Measurements from ENCODE around the gene WDR64.
"Not testable (repeated sequence)": the region's sequence is repeated elsewhere in the genome, so short reads cannot be mapped to it uniquely, and the experiment has no call there.

Gene WDR64

DNA sequence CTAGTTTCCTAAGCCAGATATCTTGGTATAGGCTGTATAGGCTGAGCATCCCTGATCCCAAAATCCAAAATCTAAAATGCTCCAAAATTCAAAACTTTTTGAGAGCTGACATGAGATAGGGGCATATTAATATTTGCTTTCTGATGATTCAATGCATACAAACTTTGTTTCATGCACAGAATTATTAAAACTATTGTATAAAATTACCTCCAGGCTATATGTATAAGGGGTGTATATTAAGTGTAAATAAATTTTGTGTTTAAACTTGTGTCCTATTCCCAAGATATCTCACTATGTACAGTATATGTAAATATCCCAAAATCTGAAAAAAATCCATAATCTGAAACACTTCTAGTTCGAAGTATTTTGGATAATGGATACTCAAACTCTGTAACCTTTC is 2.6 kb downstream of the WDR64 start:
- H3K4me3 ChIP-seq (ENCODE audit: low read depth, low read length), result no peak overlapping the region
- TF ChIP-seq, protein P1, sequence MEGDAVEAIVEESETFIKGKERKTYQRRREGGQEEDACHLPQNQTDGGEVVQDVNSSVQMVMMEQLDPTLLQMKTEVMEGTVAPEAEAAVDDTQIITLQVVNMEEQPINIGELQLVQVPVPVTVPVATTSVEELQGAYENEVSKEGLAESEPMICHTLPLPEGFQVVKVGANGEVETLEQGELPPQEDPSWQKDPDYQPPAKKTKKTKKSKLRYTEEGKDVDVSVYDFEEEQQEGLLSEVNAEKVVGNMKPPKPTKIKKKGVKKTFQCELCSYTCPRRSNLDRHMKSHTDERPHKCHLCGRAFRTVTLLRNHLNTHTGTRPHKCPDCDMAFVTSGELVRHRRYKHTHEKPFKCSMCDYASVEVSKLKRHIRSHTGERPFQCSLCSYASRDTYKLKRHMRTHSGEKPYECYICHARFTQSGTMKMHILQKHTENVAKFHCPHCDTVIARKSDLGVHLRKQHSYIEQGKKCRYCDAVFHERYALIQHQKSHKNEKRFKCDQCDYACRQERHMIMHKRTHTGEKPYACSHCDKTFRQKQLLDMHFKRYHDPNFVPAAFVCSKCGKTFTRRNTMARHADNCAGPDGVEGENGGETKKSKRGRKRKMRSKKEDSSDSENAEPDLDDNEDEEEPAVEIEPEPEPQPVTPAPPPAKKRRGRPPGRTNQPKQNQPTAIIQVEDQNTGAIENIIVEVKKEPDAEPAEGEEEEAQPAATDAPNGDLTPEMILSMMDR (IDR thresholded peaks at IDR 0.05; ENCODE audit: low read depth, low read length), result no peak

DNA sequence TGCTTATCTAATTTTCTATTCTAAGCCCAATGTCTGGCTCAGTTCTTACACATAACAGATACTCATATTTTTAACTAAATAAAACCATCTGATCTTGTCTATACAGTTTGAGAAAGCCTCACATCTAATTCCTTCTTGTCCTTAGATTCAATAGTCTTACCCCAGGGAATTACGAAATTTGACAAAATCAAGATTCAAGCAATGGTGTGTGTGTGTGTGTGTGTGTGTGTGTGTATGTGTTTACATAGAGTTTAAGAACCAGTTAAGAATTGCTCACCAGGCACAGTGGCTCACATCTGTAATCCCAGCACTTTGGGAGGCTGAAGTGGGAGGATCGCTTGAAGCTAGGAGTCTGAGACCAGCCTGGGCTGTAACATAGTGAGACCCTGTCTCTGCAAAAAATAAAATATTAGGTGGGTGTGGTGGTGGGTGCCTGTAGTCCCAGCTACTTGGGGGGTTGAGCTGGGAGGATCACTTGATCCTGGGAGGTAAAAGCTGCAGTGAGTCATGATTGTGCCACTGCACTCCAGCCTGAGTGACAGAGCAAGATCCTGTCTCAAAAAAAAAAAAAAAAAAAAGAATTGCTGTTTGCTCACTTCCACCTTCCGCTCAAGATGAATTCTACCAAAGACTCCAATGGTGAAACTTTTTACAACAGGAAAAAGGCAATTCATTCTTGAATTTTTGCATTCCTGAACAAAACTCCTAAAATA is 6.2 kb downstream of the WDR64 start:
- TF ChIP-seq, protein P1 (IDR thresholded peaks at IDR 0.05; ENCODE audit: low read depth, low read length), result no peak
- H3K4me3 ChIP-seq (ENCODE audit: low read depth, low read length), result no peak overlapping the region

DNA sequence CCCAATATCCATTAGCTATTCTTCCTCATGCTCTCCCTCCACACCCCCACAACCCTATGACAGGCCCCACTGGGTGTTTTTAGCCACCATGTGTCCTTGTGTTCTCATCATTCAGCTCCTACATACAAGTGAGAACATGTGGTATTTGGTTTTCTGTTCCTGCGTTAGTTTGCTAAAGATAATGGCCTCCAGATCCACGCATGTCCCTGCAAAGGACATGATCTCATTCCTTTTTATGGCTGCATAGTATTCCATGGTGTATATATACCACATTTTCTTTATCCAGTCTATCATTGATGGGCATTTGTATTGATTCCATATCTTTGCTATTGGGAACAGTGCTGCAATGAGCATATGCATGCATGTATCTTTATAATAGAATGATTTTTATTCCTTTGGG is 6.9 kb downstream of the WDR64 start:
- H3K4me3 ChIP-seq (ENCODE audit: low read depth, low read length), result not testable (repeated sequence)

DNA sequence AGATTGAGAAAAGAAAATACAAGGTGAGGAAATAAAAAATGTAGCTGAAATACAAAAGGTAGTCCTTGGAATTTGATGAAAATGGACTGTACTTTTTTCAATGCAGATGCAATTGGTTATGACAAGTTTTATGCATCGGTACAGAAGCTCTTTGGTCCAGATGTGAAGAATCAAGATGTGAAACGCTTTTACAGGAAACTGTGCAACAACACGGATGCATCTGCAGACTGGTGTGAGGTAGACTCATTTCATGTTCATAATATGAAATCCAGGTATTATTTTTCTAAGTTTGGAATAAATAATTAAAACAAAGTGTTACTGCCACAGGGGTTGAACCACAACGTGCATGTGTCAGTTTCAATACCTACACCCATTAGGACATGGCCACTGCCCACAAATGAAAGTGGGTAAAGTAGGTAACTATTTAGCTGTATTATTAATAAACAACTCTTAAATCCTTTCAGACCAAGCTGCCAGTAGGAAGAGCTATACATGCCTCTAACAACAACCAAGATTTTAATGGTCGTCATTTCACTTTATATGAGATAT is 8.4 kb downstream of the WDR64 start:
- TF ChIP-seq, protein P1 (IDR thresholded peaks at IDR 0.05; ENCODE audit: low read depth, low read length), result no peak
- H3K4me3 ChIP-seq (ENCODE audit: low read depth, low read length), result no peak overlapping the region

DNA sequence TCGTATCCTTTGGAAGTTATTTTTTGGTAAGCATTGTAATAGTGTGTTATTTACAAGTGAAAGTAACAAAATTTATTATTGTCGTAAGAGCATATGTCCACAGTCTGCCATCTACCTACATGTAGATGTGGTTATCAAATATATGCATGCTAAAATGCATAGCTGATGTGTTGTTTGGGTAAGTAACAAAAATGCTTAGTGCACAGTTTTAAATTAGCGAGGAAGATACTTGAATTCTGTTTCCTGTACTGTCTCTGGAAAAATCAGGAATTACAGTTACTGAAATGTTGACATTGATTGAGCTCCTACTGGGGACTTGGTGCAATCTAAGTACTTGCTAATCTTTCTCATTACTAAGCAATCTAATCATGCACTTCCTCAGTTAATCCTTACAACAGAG is 14.3 kb downstream of the WDR64 start:
- TF ChIP-seq, protein P1 (IDR thresholded peaks at IDR 0.05; ENCODE audit: low read depth, low read length), result no peak
- no peak overlapping the region for H3K4me3 ChIP-seq (ENCODE audit: low read depth, low read length)

DNA sequence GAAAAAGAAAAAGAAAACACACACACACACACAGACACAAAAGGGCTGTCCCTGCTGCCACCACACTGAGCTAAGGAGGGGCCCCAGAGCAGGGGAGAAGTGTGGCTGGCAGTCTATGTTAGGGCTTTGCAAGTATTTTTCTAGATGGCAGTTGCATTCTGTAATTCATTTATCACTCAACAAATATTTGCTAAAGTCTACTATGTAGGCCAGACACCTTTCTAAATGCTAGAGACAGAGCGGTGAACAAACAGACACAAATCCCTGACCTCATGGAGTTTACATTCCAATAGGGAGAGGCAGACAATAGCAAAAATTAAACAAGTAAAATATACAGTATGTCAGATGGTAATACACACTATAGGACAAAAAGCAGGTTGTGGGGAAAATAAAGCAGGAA is 20.2 kb downstream of the WDR64 start:
- no peak overlapping the region for H3K4me3 ChIP-seq (ENCODE audit: low read depth, low read length)
- TF ChIP-seq, protein P1 (IDR thresholded peaks at IDR 0.05; ENCODE audit: low read depth, low read length), result no peak

DNA sequence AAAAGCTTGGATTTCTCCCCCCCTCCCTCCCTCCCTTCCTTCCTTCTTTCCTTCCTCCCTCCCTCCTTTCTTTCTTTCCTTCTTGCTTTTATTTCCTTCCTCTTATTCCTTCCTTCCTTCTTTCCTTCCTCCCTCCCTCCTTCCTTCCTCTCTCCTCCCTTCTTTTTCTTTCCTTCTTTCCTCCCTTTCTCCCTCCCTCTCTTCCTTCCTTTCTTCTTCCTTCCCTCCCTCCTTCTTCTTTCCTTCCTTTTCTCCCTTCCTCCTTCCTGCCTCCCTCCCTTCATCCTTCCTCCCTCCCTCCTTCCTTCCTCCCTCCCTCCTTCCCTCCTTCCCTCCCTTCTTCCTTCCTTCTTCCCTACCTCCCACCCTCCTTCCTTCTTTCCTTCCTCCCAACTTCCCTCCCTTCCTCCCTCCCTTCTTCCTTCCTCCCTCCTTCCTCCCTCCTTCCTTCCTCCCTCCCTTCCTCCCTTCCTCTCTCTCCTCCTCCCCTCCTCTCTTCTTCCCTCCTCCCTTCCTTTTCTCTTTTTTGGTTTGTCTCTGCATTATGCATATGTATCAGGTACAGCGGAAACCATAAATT is 22.8 kb downstream of the WDR64 start:
- TF ChIP-seq, protein P1 (IDR thresholded peaks at IDR 0.05; ENCODE audit: low read depth, low read length), result no peak
- no peak overlapping the region for H3K4me3 ChIP-seq (ENCODE audit: low read depth, low read length)
